Fibroblast of lung (primary cell): ENCODE results near the gene ZNF516. TPM values are rescaled to one million over a fixed set of nuclear protein-coding genes. Genes with fewer than 3 reads are reported as not detected.
A peak's percentile ranks its signal among the peaks of the same experiment; 100 is the strongest.

Experiments
- DNase-seq, 2 donors: peaks; one replicate each; pipeline versions ENCODE4 v3.0.0 to v3.0.0-alpha.2; 2010; ENCODE audit warnings: low read depth in 2 of 2
- H2AFZ ChIP-seq: 2 replicates; pipeline ENCODE4 v1.5.1; 2012; ENCODE audit warnings: low read length, control low read depth, inconsistent platforms
- H3K27ac ChIP-seq: 2 replicates; pipeline ENCODE4 v1.5.1; 2011; ENCODE audit warnings: low read length, control low read depth; ENCODE audit not compliant: insufficient read depth
- H3K27me3 ChIP-seq: 2 replicates; pipeline ENCODE4 v1.5.1; 2011; ENCODE audit warnings: mild to moderate bottlenecking, low read length; ENCODE audit not compliant: control insufficient read depth, insufficient read depth
- H3K36me3 ChIP-seq: 2 replicates; pipeline ENCODE4 v1.5.1; 2011; ENCODE audit warnings: low read length; ENCODE audit not compliant: control insufficient read depth, insufficient read depth
- H3K4me1 ChIP-seq: 2 replicates; pipeline ENCODE4 v1.5.1; 2011; ENCODE audit warnings: low read length; ENCODE audit not compliant: control insufficient read depth, insufficient read depth; ENCODE audit errors: extremely low read depth
- H3K4me2 ChIP-seq: 2 replicates; pipeline ENCODE4 v1.5.1; 2011; ENCODE audit warnings: low read length, control low read depth; ENCODE audit not compliant: insufficient read depth; ENCODE audit errors: extremely low read depth
- H3K4me3 ChIP-seq, 4 experiments: fragments of 200-600 bp in 1 of 4; sonication (generic) in 1 of 4; replicated peaks in 1 of 4; 2 replicates each; pipeline ENCODE4 v1.5.1; 2011 to 2016; ENCODE audit warnings: low read length in 4 of 4, low read depth in 3 of 4, mild to moderate bottlenecking in 3 of 4, control low read depth in 2 of 4, inconsistent platforms in 1 of 4, mixed read lengths in 1 of 4; ENCODE audit not compliant: insufficient read depth in 1 of 4; ENCODE audit errors: control extremely low read depth in 1 of 4
- H3K79me2 ChIP-seq: 2 replicates; pipeline ENCODE4 v1.5.1; 2012; ENCODE audit warnings: mild to moderate bottlenecking, low read length, inconsistent platforms; ENCODE audit not compliant: control insufficient read depth, insufficient read depth
- H3K9ac ChIP-seq: 2 replicates; pipeline ENCODE4 v1.5.1; 2011; ENCODE audit warnings: mild to moderate bottlenecking, low read length, control low read depth; ENCODE audit not compliant: insufficient read depth
- H3K9me3 ChIP-seq: 2 replicates; pipeline ENCODE4 v1.5.1; 2012; ENCODE audit warnings: low read depth, low read length; ENCODE audit not compliant: control insufficient read depth, insufficient read depth
- H4K20me1 ChIP-seq: 2 replicates; pipeline ENCODE4 v1.5.1; 2011; ENCODE audit warnings: low read length; ENCODE audit not compliant: control insufficient read depth, insufficient read depth; ENCODE audit errors: extremely low read depth
- CTCF ChIP-seq, 2 donors: IDR thresholded peaks in 1 of 2; conservative IDR thresholded peaks in 1 of 2; 1 replicate in 1 of 2; 2 replicates in 1 of 2; pipeline ENCODE4 v1.5.1; 2011 to 2012; ENCODE audit warnings: low read length in 2 of 2, control low read depth in 1 of 2, inconsistent platforms in 1 of 2, low read depth in 1 of 2, mild to moderate bottlenecking in 1 of 2
- EZH2 ChIP-seq: IDR thresholded peaks from 2 replicates; pipeline ENCODE4 v1.5.1; 2012; ENCODE audit warnings: low read length, control low read depth, mild to moderate bottlenecking; ENCODE audit errors: missing control alignments
- polyA plus RNA-seq, 2 donors: library from polyadenylated mRNA; depleted of rRNA in 1 of 2; stranded (reverse) in 1 of 2; unstranded in 1 of 2; fragments of >200 nt; gene quantifications; 2 replicates each; pipeline ENCODE4 v1.2.1, GENCODE V29; 2011 to 2012; ENCODE audit warnings: missing spikeins in 1 of 2
- total RNA-seq: library from RNA; depleted of rRNA; stranded (reverse); fragments of >200 nt; gene quantifications from 2 replicates; pipeline ENCODE4 v1.2.1, GENCODE V29; 2014

The ZNF516 gene
- total and polyA plus RNA-seq, 2 donors (not counting 1 experiment from before 2014, with no cell fraction given): 7.9 to 32.7 TPM

GRCh38 chr18:76525911-76526310 lies 30.9 kb upstream of the ZNF516 start:
- no peaks in the 10 kb centered on the region for H4K20me1 ChIP-seq
- no peak for DNase-seq
- no peaks in the 10 kb centered on the region for H3K27me3 ChIP-seq
- no peak overlapping the region for H2AFZ ChIP-seq
- H3K36me3 ChIP-seq: no peaks in the 10 kb centered on the region
- H3K79me2 ChIP-seq: no peaks in the 10 kb centered on the region
- peak overlapping the region; percentile 57 to 75 (median 66) for H3K4me3 ChIP-seq
- peaks cover 4% of the 10 kb centered on the region for H3K4me1 ChIP-seq
- no peaks in the 10 kb centered on the region for H3K9me3 ChIP-seq
- no peak overlapping the region for H3K9ac ChIP-seq
- no peak overlapping the region for H3K27ac ChIP-seq
- TF ChIP-seq EZH2 (no peak), CTCF (conservative IDR thresholded peaks at IDR 0.05 in 1 of 2, IDR thresholded peaks at IDR 0.05 in 1 of 2; ENCODE audit: low read depth in 1 of 2, low read length in 2 of 2) (no peak)
- no peak overlapping the region for H3K4me2 ChIP-seq

GRCh38 chr18:76524900-76525698 lies 30.1 kb upstream of the ZNF516 start:
- TF ChIP-seq EZH2: no peak
- TF ChIP-seq CTCF (conservative IDR thresholded peaks at IDR 0.05 in 1 of 2, IDR thresholded peaks at IDR 0.05 in 1 of 2; ENCODE audit: low read depth in 1 of 2, low read length in 2 of 2): no peak
- H3K4me3 ChIP-seq: peak overlapping the region; percentile 57 to 75 (median 66)
- H3K9ac ChIP-seq: peak overlapping the region; percentile 67
- peak overlapping the region; percentile 89 for H2AFZ ChIP-seq
- no peaks in the 10 kb centered on the region for H3K36me3 ChIP-seq
- DNase-seq: peak; percentile 59 to 85
- H3K27me3 ChIP-seq: no peaks in the 10 kb centered on the region
- H4K20me1 ChIP-seq: no peaks in the 10 kb centered on the region
- peak overlapping the region; percentile 97 for H3K4me2 ChIP-seq
- H3K79me2 ChIP-seq: no peaks in the 10 kb centered on the region
- H3K27ac ChIP-seq: peak overlapping the region; percentile 79
- H3K9me3 ChIP-seq: no peaks in the 10 kb centered on the region
- H3K4me1 ChIP-seq: peaks cover 4% of the 10 kb centered on the region

- Histone ChIP-seq H3K79me2 (no peaks in the 10 kb centered on the region), H3K27ac (peak overlapping the region; percentile 79), H4K20me1 (no peaks in the 10 kb centered on the region), H3K4me1 (peaks cover 4% of the 10 kb centered on the region), H3K9me3 (no peaks in the 10 kb centered on the region), H3K9ac (no peak overlapping the region), H3K4me2 (no peak overlapping the region), H2AFZ (no peak overlapping the region), H3K36me3 (no peaks in the 10 kb centered on the region), H3K4me3 (no peak overlapping the region), H3K27me3 (no peaks in the 10 kb centered on the region)
- DNase-seq: no peak
- no peak for TF ChIP-seq EZH2
- no peak for TF ChIP-seq CTCF (conservative IDR thresholded peaks at IDR 0.05 in 1 of 2, IDR thresholded peaks at IDR 0.05 in 1 of 2; ENCODE audit: low read depth in 1 of 2, low read length in 2 of 2)
Observed at GRCh38 chr18:76524477-76524876, 29.4 kb upstream of the ZNF516 start.
